ENCODE data around the gene KLHDC1.

GRCh38 chr14:49769581-49770211 is 76.8 kb downstream of the KLHDC1 start:
- TF ChIP-seq LEF1 (IDR thresholded peaks at IDR 0.05; ENCODE audit: borderline replicate concordance) (no peak), SP1 (IDR thresholded peaks at IDR 0.05) (no peak), ARNT (IDR thresholded peaks at IDR 0.05) (no peak), FOXM1 (IDR thresholded peaks at IDR 0.05; ENCODE audit: borderline replicate concordance) (no peak), SUZ12 (IDR thresholded peaks at IDR 0.05) (no peak), NFRKB (IDR thresholded peaks at IDR 0.05) (no peak), BHLHE40 (IDR thresholded peaks at IDR 0.05; ENCODE audit: borderline replicate concordance) (no peak), TARDBP (IDR thresholded peaks at IDR 0.05) (no peak), FOXA1 (IDR thresholded peaks at IDR 0.05) (no peak), PKNOX1 (IDR thresholded peaks at IDR 0.05) (peak; percentile 70), ELF4 (IDR thresholded peaks at IDR 0.05) (no peak), L3MBTL2 (conservative IDR thresholded peaks at IDR 0.05) (no peak)

Measured in HEK293T (cell line).